SK-N-SH treated with all-trans-retinoic acid at 6 μM for 48 hours (cell line): ENCODE measurements around the gene VCAM1.

Experiments
- BACH2 ChIP-seq: fragments of 250-450 bp; sonication (Bioruptor Pico); IDR thresholded peaks from 2 replicates; pipeline ENCODE4 v1.9.0; 2021; ENCODE audit warnings: mild to moderate bottlenecking, borderline replicate concordance
- CREB5 ChIP-seq: fragments of 250-450 bp; sonication (Bioruptor Pico); IDR thresholded peaks from 2 replicates; pipeline ENCODE4 v1.5.1; 2020; ENCODE audit warnings: low read depth, mild to moderate bottlenecking, moderate library complexity
- CSDC2 ChIP-seq: fragments of 250-450 bp; sonication (Bioruptor Pico); IDR thresholded peaks from 2 replicates; pipeline ENCODE4 v1.5.0; 2020; ENCODE audit warnings: mild to moderate bottlenecking, moderate library complexity
- PATZ1 ChIP-seq: fragments of 250-450 bp; sonication (Bioruptor Pico); IDR thresholded peaks from 2 replicates; pipeline ENCODE4 v1.8.0; 2020; ENCODE audit warnings: mild to moderate bottlenecking, moderate library complexity, borderline replicate concordance
- POU6F1 ChIP-seq: fragments of 250-450 bp; sonication (Bioruptor Pico); IDR thresholded peaks from 2 replicates; pipeline ENCODE4 v1.8.0; 2021; ENCODE audit warnings: low read depth, mild to moderate bottlenecking, moderate library complexity, borderline replicate concordance
- PPARA ChIP-seq: fragments of 250-450 bp; sonication (Bioruptor Pico); IDR thresholded peaks from 2 replicates; pipeline ENCODE4 v1.5.0; 2020; ENCODE audit warnings: mild to moderate bottlenecking, borderline replicate concordance
- RARB ChIP-seq: fragments of 250-450 bp; sonication (Bioruptor Pico); IDR thresholded peaks from 2 replicates; pipeline ENCODE4 v1.8.0; 2021; ENCODE audit warnings: mild to moderate bottlenecking, moderate library complexity

GRCh38 chr1:100757946-100758345 is 38.4 kb downstream of the VCAM1 start:
- no peak for TF ChIP-seq POU6F1 (CRISPR knock-in tag)
- no peak for TF ChIP-seq RARB (CRISPR knock-in tag)
- no peak for TF ChIP-seq CSDC2 (CRISPR knock-in tag)
- no peak for TF ChIP-seq BACH2 (CRISPR knock-in tag)
- TF ChIP-seq PPARA (CRISPR knock-in tag) = no peak
- TF ChIP-seq PATZ1 (CRISPR knock-in tag) = no peak
- TF ChIP-seq CREB5 = no peak
